Retinal pigment epithelial cell (primary cell): ENCODE results near the gene IER3.
"Not testable (repeated sequence)": the region's sequence is repeated elsewhere in the genome, so short reads cannot be mapped to it uniquely, and the experiment has no call there.

Experiments
- DNase-seq: peaks from one replicate; pipeline ENCODE4 v3.0.0-alpha.2; 2010; ENCODE audit warnings: low read depth
- H3K4me3 ChIP-seq: 2 replicates; pipeline ENCODE4 v1.5.1; 2011; ENCODE audit warnings: mild to moderate bottlenecking, low read length, control low read depth, moderate library complexity
- CTCF ChIP-seq: conservative IDR thresholded peaks from 2 replicates; pipeline ENCODE4 v1.5.1; 2011; ENCODE audit warnings: low read depth, low read length, control low read depth, inconsistent platforms

IER3 gene

GRCh38 chr6:30763155-30763617 lies 18.8 kb upstream of the IER3 start:
- TF ChIP-seq CTCF = no peak
- H3K4me3 ChIP-seq = no peak overlapping the region
- no peak for DNase-seq

- no peak for TF ChIP-seq CTCF
- DNase-seq = no peak
- no peak overlapping the region for H3K4me3 ChIP-seq
These were observed 17.6 kb upstream of the IER3 start for GRCh38 chr6:30761791-30762429.

- TF ChIP-seq CTCF = no peak
- DNase-seq = no peak
- H3K4me3 ChIP-seq = no peak overlapping the region
These were observed 16.2 kb upstream of the IER3 start for GRCh38 chr6:30760549-30760948.

GRCh38 chr6:30759575-30760239 lies 15.4 kb upstream of the IER3 start:
- DNase-seq = peak; percentile 95
- TF ChIP-seq CTCF = no peak

GRCh38 chr6:30757261-30757904 lies 13.0 kb upstream of the IER3 start:
- no peak overlapping the region for H3K4me3 ChIP-seq
- TF ChIP-seq CTCF = no peak

More at GRCh38 chr6:30759575-30760239, 15.4 kb upstream of the IER3 start:
- no peak overlapping the region for H3K4me3 ChIP-seq

GRCh38 chr6:30756405-30757003 lies 12.2 kb upstream of the IER3 start:
- H3K4me3 ChIP-seq, DNase-seq: not testable (repeated sequence)

More at GRCh38 chr6:30757261-30757904, 13.0 kb upstream of the IER3 start:
- no peak for DNase-seq

GRCh38 chr6:30754631-30755030 lies 10.3 kb upstream of the IER3 start:
- no peak overlapping the region for H3K4me3 ChIP-seq
- no peak for DNase-seq
- TF ChIP-seq CTCF = no peak
